NK-92 (cell line): ENCODE results near the gene ARHGAP26.
"Not testable (repeated sequence)": the region's sequence is repeated elsewhere in the genome, so short reads cannot be mapped to it uniquely, and the experiment has no call there.

Experiments
- DNase-seq: peaks from one replicate; lab custom pipeline; 2025; ENCODE audit not compliant: unreplicated experiment; lab: John Stamatoyannopoulos, UW

The ARHGAP26 gene

GRCh38 chr5:143073766-143074165, 303.6 kb downstream of the ARHGAP26 start:
- DNase-seq: no peak

- no peak for DNase-seq
Measured at GRCh38 chr5:143074414-143074996, 304.3 kb downstream of the ARHGAP26 start.

- no peak for DNase-seq
Measured at GRCh38 chr5:143076377-143076776, 306.2 kb downstream of the ARHGAP26 start.

GRCh38 chr5:143077453-143078103, 307.4 kb downstream of the ARHGAP26 start:
- DNase-seq: no peak

GRCh38 chr5:143078313-143078712, 308.1 kb downstream of the ARHGAP26 start:
- DNase-seq: no peak

- no peak for DNase-seq
Measured at GRCh38 chr5:143078971-143079370, 308.8 kb downstream of the ARHGAP26 start.

DNA sequence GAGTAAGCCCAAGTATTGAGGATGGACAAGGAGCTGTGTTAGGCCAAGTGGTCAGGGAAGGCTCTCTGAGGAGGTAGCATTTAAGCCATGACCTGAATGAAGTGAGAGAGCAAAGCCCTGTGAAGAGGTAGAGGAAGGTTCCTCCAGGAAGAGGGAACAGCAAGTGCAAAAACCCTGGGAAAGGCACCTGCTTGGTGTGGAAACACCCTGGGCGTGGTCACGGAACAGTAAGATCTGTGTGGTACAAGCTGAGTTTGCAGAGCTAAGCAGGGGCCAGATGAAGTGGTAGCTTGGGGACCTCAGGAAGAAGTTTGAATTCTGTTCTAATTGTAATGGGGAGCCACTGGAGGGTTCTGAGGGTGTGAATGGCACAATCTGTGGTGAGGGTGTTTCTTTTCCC, 310.2 kb downstream of the ARHGAP26 start:
- DNase-seq: no peak

DNA sequence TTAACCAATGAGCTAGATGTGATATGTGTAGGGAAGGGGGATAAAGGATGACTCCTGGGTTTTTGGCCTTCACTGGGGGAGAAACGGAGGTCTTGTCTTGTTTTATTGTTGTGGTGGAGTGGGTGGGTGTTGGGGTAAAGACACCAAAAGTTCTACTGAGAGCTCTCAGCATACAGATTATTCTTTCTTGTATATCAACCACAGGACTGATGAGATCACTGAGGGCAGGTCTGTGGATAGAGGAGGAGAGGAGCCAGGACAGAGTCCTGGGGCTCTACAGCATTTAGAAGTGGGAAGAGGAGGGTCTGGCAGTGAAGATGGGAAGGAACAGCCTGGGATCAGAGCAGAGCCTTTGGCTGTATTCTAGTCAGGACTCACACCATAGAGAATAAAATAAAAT, 310.8 kb downstream of the ARHGAP26 start:
- no peak for DNase-seq

- no peak for DNase-seq
Measured at GRCh38 chr5:143083006-143083405, 312.8 kb downstream of the ARHGAP26 start.

DNA sequence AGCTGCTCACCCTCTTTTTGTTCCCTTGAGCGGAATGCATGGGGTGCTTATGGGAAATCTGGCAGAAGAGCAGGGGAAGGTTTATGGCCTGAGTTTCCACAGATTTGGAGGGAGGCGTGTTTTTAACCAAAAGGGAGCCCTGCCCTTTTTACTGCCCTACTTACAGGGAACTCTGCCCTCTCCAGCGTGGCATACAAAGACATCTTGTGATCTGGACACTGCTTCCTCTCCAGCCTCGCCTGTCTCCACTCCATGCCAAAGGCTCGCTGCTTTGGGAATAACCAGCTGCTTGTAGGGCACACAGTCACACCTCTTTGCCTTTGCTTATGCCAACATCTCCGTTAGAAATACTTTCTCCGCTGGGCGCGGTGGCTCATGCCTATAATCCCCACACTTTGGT, 314.2 kb downstream of the ARHGAP26 start:
- DNase-seq: no peak

- no peak for DNase-seq
Measured at GRCh38 chr5:143085319-143085917, 315.2 kb downstream of the ARHGAP26 start.

GRCh38 chr5:143086546-143086907, 316.4 kb downstream of the ARHGAP26 start:
- no peak for DNase-seq

DNA sequence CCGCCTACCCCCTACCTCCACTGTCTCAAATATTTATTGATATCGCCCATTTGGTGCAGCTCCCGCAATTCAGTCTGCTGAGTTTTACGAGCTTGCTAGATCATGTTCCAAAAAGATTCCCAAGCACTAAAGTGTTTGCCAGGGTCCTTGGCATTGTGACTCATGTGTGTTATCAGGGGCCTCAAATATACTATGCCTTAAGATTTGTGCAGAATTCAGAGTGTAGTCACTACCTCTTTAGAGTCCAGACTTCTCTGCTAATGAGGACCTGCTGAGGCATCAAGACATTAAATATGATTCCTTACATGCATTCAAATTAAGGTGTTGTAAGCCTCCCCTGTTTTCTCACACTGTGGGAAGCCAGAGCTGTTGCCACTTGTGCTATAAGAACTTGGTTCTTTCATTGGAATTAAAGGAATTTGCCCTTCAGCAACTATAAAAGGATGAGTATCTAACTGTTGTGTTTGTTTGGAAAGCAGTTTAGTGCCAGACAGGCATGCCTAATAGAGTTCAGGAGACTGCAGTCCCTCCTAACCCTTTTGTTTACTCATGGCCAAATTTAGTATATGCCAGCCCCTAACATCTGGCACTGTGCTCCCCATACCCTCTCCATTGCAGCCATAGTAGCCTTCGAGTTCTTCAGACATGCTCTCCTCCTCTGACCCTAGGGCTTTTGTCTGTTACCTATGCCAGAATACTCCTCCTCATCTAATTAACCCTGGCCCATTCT, 316.9 kb downstream of the ARHGAP26 start:
- DNase-seq: no peak

- DNase-seq: not testable (repeated sequence)
Measured at GRCh38 chr5:143088702-143089101, 318.5 kb downstream of the ARHGAP26 start.

GRCh38 chr5:143090044-143090443, 319.9 kb downstream of the ARHGAP26 start:
- DNase-seq: not testable (repeated sequence)

DNA sequence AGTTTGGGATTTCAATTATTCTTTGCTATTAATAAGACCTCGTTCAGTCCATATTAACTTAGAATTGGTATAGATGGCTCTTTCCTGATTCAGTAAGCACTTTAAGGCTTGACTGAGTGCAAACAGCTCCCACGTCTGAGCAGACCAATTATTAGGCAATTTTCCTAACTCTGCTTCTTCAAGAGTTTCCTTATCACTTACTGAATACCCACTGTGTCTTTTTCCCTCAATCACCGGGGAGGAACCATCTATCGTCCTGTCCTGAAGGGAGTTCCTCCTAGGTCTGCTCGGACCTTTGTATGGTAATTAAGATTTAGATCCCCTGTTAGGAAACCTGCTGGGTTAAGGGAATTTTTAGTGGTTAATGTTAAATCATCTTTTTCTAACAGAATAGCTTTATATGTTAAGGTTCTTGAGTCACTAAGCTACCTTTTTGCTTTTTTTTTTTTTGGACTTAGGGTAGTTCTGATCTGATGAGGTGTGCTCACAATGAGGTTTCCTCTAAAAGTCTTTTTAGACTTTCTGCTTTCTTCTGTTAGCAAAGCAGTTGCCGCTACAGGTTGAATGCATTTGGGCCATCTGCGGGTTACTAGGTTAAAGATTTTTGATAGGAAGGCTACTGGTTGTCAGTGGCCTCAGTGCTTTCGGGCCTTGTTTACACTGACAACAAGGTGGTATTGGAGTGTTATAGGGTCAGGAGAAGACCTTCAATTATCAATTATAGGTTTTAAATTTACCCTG, 322.7 kb downstream of the ARHGAP26 start:
- not testable (repeated sequence) for DNase-seq

GRCh38 chr5:143093452-143094086, 323.4 kb downstream of the ARHGAP26 start:
- DNase-seq: no peak

DNA sequence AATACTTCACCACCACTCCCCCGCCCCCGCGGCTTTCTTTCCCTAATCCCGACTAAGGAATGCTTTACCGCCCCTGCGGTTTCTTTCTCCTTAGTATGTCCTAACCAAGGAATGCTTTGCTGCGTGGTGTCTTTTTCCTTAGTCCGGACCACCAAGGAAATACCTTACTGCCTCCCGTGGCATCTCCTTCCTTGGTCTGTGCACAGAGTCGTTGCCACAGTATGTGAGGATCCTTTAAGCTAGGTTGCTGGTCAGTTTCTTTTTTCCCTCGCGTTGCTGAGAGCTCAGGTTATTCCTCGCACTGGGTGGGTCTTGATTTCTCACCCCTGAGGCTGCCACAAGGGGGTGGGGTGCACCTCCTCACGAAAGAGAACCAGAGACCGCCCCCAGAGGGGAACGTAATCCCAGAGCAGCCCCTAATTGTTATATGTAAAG, 323.9 kb downstream of the ARHGAP26 start:
- DNase-seq: no peak

GRCh38 chr5:143094608-143095007, 324.4 kb downstream of the ARHGAP26 start:
- DNase-seq: not testable (repeated sequence)

- no peak for DNase-seq
Measured at GRCh38 chr5:143101121-143101520, 330.9 kb downstream of the ARHGAP26 start.
